ENCODE measurements around the gene RARRES1. TPM values are rescaled to one million over a fixed set of nuclear protein-coding genes. Genes with fewer than 3 reads are reported as not detected.

Gene RARRES1
- polyA plus RNA-seq, 1 donor, result 111 TPM

DNA sequence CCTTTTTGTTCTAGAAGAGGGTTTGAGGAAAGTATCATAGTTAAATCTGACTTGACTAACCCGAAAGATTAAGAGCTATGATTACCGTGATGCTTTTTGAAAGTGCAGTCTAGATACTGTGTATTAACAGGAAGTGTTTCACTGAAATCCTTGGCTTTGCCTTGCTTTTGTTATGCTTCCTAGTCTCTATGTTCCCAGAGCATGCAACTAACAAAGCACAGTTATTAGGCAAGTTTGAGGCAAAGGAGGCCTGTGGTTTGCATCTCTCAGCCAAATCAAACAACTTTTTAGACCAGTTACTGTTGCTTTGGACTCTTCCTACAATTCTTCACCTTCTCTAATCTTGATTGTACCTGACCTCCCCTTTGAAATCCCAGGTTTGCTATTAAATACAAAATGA lies 63.8 kb downstream of the RARRES1 start:
- H3K27me3 ChIP-seq (ENCODE audit: control insufficient read depth, insufficient read depth, low read length), result no peaks in the 10 kb centered on the region
- DNase-seq, result no peak
- H3K4me3 ChIP-seq (ENCODE audit: low read length), result no peak overlapping the region
- peaks cover 6% of the 10 kb centered on the region for H3K4me1 ChIP-seq (ENCODE audit: control insufficient read depth, insufficient read depth, low read length)
- peaks cover 37% of the 10 kb centered on the region for H3K36me3 ChIP-seq (ENCODE audit: control insufficient read depth, insufficient read depth, low read length)
- WGBS (ENCODE audit: insufficient coverage, low lambda C conversion rate), result no CpG with 5 or more reads among the region's 2 CpGs
- no peak overlapping the region for H3K27ac ChIP-seq (ENCODE audit: low read length)
- no peaks in the 10 kb centered on the region for H3K9me3 ChIP-seq (ENCODE audit: control insufficient read depth, low read depth, low read length)

DNA sequence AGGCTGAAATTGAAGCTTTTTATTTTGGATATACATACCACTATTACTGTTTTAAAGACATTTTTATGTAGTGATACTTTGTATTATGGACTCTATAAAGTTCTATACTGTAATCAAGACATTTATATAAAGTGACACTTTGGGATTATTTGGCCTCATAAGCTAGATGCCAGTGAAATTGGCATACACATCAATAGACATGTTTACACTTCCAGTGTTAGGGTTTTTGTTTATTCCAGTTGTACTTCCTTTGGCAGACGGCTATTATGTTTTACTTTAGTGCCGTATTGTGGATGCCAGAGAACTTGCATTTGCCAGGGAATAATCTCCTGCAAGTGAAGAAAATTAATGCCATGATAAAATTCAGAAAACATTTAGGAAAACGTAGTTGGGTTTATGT lies 65.8 kb downstream of the RARRES1 start:
- DNase-seq, result no peak
- no peak overlapping the region for H3K27ac ChIP-seq (ENCODE audit: low read length)
- H3K36me3 ChIP-seq (ENCODE audit: control insufficient read depth, insufficient read depth, low read length), result peaks cover 41% of the 10 kb centered on the region
- WGBS (ENCODE audit: insufficient coverage, low lambda C conversion rate), result no CpG with 5 or more reads among the region's 3 CpGs
- H3K9me3 ChIP-seq (ENCODE audit: control insufficient read depth, low read depth, low read length), result no peaks in the 10 kb centered on the region
- H3K4me1 ChIP-seq (ENCODE audit: control insufficient read depth, insufficient read depth, low read length), result no peaks in the 10 kb centered on the region
- H3K4me3 ChIP-seq (ENCODE audit: low read length), result no peak overlapping the region
- no peaks in the 10 kb centered on the region for H3K27me3 ChIP-seq (ENCODE audit: control insufficient read depth, insufficient read depth, low read length)

DNA sequence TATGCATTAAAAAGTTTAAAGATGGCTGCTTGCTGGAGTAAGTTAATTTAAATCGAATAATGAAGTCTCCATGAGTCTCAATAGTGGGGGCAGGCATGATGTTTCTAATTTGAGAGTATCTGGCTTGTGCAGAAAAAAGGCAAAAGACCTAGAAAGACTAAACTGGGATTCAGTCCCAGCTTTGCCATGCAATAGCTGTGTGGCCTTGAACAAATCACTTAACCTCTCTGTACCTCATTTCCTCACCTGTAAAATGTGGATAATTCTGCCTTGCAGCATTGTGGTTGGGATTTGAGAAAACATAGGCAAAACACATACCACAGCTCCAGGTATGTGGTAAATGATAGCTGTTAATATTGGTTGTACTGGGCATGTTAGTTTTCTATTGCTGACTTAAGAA lies 68.4 kb downstream of the RARRES1 start:
- no peaks in the 10 kb centered on the region for H3K27me3 ChIP-seq (ENCODE audit: control insufficient read depth, insufficient read depth, low read length)
- H3K4me3 ChIP-seq (ENCODE audit: low read length), result no peak overlapping the region
- no peaks in the 10 kb centered on the region for H3K4me1 ChIP-seq (ENCODE audit: control insufficient read depth, insufficient read depth, low read length)
- H3K9me3 ChIP-seq (ENCODE audit: control insufficient read depth, low read depth, low read length), result no peaks in the 10 kb centered on the region
- peaks cover 55% of the 10 kb centered on the region for H3K36me3 ChIP-seq (ENCODE audit: control insufficient read depth, insufficient read depth, low read length)
- DNase-seq, result no peak
- H3K27ac ChIP-seq (ENCODE audit: low read length), result no peak overlapping the region
- no CpG with 5 or more reads among the region's 1 CpG for WGBS (ENCODE audit: insufficient coverage, low lambda C conversion rate)

DNA sequence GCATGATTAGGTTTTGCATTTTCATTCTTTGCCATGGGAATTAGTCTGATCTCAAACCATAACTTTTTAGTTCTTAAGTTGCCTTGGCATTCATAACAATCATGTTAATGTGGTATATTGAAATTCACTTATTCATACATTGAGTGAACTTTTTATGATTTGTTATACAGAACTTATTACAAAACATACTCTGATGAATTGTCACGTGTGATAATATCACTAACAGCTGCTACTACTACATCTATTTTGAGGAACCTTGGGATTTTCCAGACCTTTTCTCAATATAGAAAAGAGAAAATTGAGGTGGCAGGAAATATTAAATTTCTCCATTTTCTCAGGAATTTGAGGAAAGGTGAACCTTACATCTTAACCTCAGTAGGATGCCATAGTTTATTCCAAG lies 69.0 kb downstream of the RARRES1 start:
- no peak overlapping the region for H3K27ac ChIP-seq (ENCODE audit: low read length)
- H3K4me1 ChIP-seq (ENCODE audit: control insufficient read depth, insufficient read depth, low read length), result no peaks in the 10 kb centered on the region
- no peak overlapping the region for H3K4me3 ChIP-seq (ENCODE audit: low read length)
- no peak for DNase-seq
- WGBS (ENCODE audit: insufficient coverage, low lambda C conversion rate), result no CpG with 5 or more reads among the region's 1 CpG
- H3K36me3 ChIP-seq (ENCODE audit: control insufficient read depth, insufficient read depth, low read length), result peaks cover 51% of the 10 kb centered on the region
- no peaks in the 10 kb centered on the region for H3K27me3 ChIP-seq (ENCODE audit: control insufficient read depth, insufficient read depth, low read length)
- no peaks in the 10 kb centered on the region for H3K9me3 ChIP-seq (ENCODE audit: control insufficient read depth, low read depth, low read length)

DNA sequence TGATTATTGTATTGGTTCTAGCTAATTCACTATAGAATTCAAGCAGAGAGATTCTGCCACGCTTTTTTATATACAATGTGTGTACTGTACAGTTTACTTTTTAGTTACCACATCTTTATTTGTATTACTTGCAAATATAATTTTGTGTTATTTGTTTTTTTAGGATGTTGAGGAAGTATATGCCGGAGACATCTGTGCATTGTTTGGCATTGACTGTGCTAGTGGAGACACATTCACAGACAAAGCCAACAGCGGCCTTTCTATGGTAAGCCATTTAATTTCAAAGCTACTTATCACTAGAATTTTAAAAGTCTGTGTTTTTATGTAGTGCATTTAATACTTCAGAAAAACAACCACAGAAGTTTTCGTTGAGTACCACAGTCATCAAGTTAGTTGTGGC lies 71.5 kb downstream of the RARRES1 start:
- WGBS (ENCODE audit: insufficient coverage, low lambda C conversion rate), result 100% methylated on average over 2 of the region's 4 CpGs
- no peak for DNase-seq
- H3K4me3 ChIP-seq (ENCODE audit: low read length), result no peak overlapping the region
- no peaks in the 10 kb centered on the region for H3K9me3 ChIP-seq (ENCODE audit: control insufficient read depth, low read depth, low read length)
- H3K27ac ChIP-seq (ENCODE audit: low read length), result no peak overlapping the region
- no peaks in the 10 kb centered on the region for H3K4me1 ChIP-seq (ENCODE audit: control insufficient read depth, insufficient read depth, low read length)
- peaks cover 42% of the 10 kb centered on the region for H3K36me3 ChIP-seq (ENCODE audit: control insufficient read depth, insufficient read depth, low read length)
- H3K27me3 ChIP-seq (ENCODE audit: control insufficient read depth, insufficient read depth, low read length), result no peaks in the 10 kb centered on the region

DNA sequence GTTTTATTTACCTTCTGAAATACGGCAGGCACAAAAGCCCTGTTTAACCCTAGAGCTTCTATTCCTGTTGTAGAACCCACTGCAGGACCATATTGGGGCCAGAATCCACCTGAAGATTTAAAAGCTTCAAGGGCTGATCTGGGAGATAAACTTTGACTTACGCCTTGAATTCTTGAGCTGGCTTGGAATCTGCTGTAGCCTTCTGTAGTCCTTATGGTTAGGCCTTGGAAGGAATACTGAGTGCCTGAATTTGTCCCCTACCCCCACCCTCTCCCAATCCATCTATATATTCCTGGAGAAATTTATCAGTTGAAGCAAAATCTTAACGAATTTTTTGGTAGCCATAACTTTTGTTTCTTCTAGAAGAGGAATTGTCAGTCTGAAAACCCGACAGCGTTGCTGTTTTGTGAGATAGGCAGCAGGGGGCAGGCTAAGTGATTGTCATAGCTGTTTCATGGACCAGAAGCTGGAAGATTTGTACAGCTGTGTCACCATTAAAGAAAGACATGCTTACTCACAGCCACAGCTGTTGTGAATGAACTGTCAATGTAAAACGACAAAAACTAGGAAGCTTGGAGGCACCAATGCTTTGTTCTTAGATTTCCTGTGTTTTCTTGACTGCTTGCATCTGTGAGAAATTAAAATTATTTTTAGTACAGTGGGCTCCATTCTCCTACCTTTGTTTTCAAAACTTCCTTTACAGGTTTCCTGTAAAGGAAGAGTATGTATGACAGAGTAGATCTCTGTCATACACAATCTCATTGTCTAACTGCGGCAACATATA lies 72.6 kb downstream of the RARRES1 start:
- H3K36me3 ChIP-seq (ENCODE audit: control insufficient read depth, insufficient read depth, low read length), result peaks cover 40% of the 10 kb centered on the region
- H3K4me1 ChIP-seq (ENCODE audit: control insufficient read depth, insufficient read depth, low read length), result no peaks in the 10 kb centered on the region
- no peak overlapping the region for H3K27ac ChIP-seq (ENCODE audit: low read length)
- H3K27me3 ChIP-seq (ENCODE audit: control insufficient read depth, insufficient read depth, low read length), result no peaks in the 10 kb centered on the region
- H3K4me3 ChIP-seq (ENCODE audit: low read length), result no peak overlapping the region
- no peaks in the 10 kb centered on the region for H3K9me3 ChIP-seq (ENCODE audit: control insufficient read depth, low read depth, low read length)
- WGBS (ENCODE audit: insufficient coverage, low lambda C conversion rate), result no CpG with 5 or more reads among the region's 7 CpGs
- peak in 1 of 2 donors; percentile 42 for DNase-seq

DNA sequence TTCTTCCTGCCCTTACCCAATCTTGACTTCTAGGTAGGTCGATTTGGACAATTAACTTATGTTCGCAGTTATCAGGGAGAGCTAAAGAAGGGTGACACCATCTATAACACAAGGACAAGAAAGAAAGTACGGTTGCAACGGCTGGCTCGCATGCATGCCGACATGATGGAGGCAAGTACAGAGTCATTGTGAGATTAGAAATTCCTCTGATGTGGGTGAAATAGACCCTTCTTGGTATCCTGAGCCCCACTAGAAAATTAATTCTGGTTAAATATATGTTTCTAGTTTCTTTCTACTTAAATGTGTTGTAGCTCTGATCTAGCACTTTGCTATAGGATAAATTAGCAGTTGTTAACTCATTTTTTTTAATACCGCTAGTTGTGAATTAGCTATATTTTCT lies 73.4 kb downstream of the RARRES1 start:
- WGBS (ENCODE audit: insufficient coverage, low lambda C conversion rate), result 100% methylated on average over 1 of the region's 7 CpGs
- Histone ChIP-seq H3K36me3 (ENCODE audit: control insufficient read depth, insufficient read depth, low read length) (peaks cover 36% of the 10 kb centered on the region), H3K27me3 (ENCODE audit: control insufficient read depth, insufficient read depth, low read length) (no peaks in the 10 kb centered on the region), H3K27ac (ENCODE audit: low read length) (no peak overlapping the region), H3K4me1 (ENCODE audit: control insufficient read depth, insufficient read depth, low read length) (no peaks in the 10 kb centered on the region), H3K9me3 (ENCODE audit: control insufficient read depth, low read depth, low read length) (no peaks in the 10 kb centered on the region), H3K4me3 (ENCODE audit: low read length) (no peak overlapping the region)
- DNase-seq, result no peak

DNA sequence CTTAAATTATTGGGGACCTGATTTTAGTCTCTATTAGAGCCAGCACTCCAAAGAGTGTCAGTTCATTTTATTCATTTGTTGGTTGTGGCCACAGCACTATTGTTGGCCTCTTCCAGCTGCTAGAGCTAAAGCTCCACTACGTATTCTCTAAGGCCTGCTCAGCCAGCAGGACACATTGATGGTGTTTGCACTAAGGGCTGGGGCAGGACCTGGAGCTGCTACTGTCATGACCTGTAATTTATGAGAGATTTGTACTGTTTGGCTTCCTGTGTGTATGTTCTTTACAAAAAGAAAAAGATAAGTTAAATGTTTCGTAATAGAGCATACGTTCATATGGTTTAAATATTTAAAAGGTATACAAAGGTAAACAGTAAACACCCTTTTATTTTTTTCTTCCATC lies 79.8 kb downstream of the RARRES1 start:
- H3K4me1 ChIP-seq (ENCODE audit: control insufficient read depth, insufficient read depth, low read length), result no peaks in the 10 kb centered on the region
- DNase-seq, result no peak

DNA sequence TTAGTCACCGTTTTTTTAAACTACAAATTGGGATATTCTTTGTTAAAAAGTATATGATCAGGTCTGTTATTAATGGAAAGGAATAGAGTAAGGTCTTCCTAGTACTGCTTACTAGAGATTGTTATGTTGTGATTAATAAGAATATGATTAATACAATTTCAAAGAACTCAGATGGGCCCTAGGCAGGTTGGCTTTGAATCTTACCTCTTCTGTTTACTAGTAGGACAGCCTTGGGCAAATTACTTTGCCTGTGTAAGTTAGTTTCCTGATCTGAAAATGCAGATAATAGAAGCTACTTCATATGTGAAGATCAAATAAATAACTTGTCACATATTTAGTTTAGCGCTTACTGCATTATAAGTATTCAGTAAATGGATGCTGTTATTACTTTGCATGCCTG lies 81.1 kb downstream of the RARRES1 start:
- Histone ChIP-seq H3K27ac (ENCODE audit: low read length) (no peak overlapping the region), H3K36me3 (ENCODE audit: control insufficient read depth, insufficient read depth, low read length) (peaks cover 43% of the 10 kb centered on the region), H3K4me1 (ENCODE audit: control insufficient read depth, insufficient read depth, low read length) (no peaks in the 10 kb centered on the region), H3K9me3 (ENCODE audit: control insufficient read depth, low read depth, low read length) (no peaks in the 10 kb centered on the region), H3K4me3 (ENCODE audit: low read length) (no peak overlapping the region), H3K27me3 (ENCODE audit: control insufficient read depth, insufficient read depth, low read length) (no peaks in the 10 kb centered on the region)
- no peak for DNase-seq
- WGBS (ENCODE audit: insufficient coverage, low lambda C conversion rate), result no CpG with 5 or more reads among the region's 2 CpGs

More for the DNA sequence above, 79.8 kb downstream of the RARRES1 start:
- H3K27me3 ChIP-seq (ENCODE audit: control insufficient read depth, insufficient read depth, low read length), result no peaks in the 10 kb centered on the region
- H3K27ac ChIP-seq (ENCODE audit: low read length), result no peak overlapping the region
- 89% methylated on average over 2 of the region's 3 CpGs for WGBS (ENCODE audit: insufficient coverage, low lambda C conversion rate)
- H3K36me3 ChIP-seq (ENCODE audit: control insufficient read depth, insufficient read depth, low read length), result peaks cover 43% of the 10 kb centered on the region
- no peak overlapping the region for H3K4me3 ChIP-seq (ENCODE audit: low read length)
- no peaks in the 10 kb centered on the region for H3K9me3 ChIP-seq (ENCODE audit: control insufficient read depth, low read depth, low read length)

DNA sequence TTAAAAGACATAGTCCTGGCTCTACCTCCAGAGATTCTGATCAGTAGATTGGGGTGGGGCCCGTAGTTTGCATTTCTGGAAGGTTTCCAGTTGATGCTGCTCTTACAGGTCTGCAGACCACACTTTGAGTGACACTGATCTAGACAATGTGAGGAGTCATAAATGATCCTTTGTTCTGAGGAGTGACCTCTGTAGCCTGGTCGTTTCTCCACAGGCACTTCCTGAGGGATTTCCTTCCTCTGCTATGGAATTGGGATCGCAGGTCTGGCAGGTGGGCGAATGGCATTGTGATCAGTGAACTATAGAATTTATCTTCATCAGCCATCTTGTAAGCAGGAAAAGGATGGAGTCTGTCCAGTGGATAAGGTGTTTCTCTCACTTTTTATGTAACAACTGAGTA lies 82.5 kb downstream of the RARRES1 start:
- peaks cover 42% of the 10 kb centered on the region for H3K36me3 ChIP-seq (ENCODE audit: control insufficient read depth, insufficient read depth, low read length)
- no CpG with 5 or more reads among the region's 4 CpGs for WGBS (ENCODE audit: insufficient coverage, low lambda C conversion rate)

More for the DNA sequence above, 82.5 kb downstream of the RARRES1 start:
- Histone ChIP-seq H3K27me3 (ENCODE audit: control insufficient read depth, insufficient read depth, low read length) (no peaks in the 10 kb centered on the region), H3K9me3 (ENCODE audit: control insufficient read depth, low read depth, low read length) (no peaks in the 10 kb centered on the region), H3K4me1 (ENCODE audit: control insufficient read depth, insufficient read depth, low read length) (peaks cover 7% of the 10 kb centered on the region), H3K4me3 (ENCODE audit: low read length) (no peak overlapping the region), H3K27ac (ENCODE audit: low read length) (no peak overlapping the region)
- no peak for DNase-seq
